Parathyroid adenoma (tissue), 2 donors: ENCODE data around the gene FBLIM1.

ENCODE experiments used
- H2AFZ ChIP-seq: fragments of 300-600 bp; sonication (generic); one replicate; pipeline ENCODE4 v1.7.0; 2017; ENCODE audit warnings: antibody characterized with exemption, mild to moderate bottlenecking
- H3K27ac ChIP-seq: fragments of 300-600 bp; sonication (generic); one replicate; pipeline ENCODE4 v1.7.0; 2017
- H3K27me3 ChIP-seq: fragments of 300-600 bp; sonication (generic); one replicate; pipeline ENCODE4 v1.7.0; 2017; ENCODE audit warnings: low read length; ENCODE audit not compliant: control insufficient read depth, insufficient read depth
- H3K36me3 ChIP-seq: fragments of 300-600 bp; sonication (generic); one replicate; pipeline ENCODE4 v1.7.0; 2017; ENCODE audit warnings: low read length; ENCODE audit not compliant: control insufficient read depth, insufficient read depth
- H3K4me1 ChIP-seq: fragments of 300-600 bp; sonication (generic); one replicate; pipeline ENCODE4 v1.7.0; 2017; ENCODE audit warnings: control low read depth
- H3K4me2 ChIP-seq: fragments of 300-600 bp; sonication (generic); one replicate; pipeline ENCODE4 v1.7.0; 2017; ENCODE audit warnings: low read length
- H3K4me3 ChIP-seq: fragments of 300-600 bp; sonication (generic); one replicate; pipeline ENCODE4 v1.7.0; 2017; ENCODE audit warnings: low read depth, low read length
- H3K79me2 ChIP-seq: fragments of 300-600 bp; sonication (generic); one replicate; pipeline ENCODE4 v1.7.0; 2017; ENCODE audit warnings: control low read depth
- H3K9ac ChIP-seq: fragments of 300-600 bp; sonication (generic); one replicate; pipeline ENCODE4 v1.7.0; 2017; ENCODE audit warnings: mild to moderate bottlenecking
- H3K9me3 ChIP-seq: fragments of 300-600 bp; sonication (generic); one replicate; pipeline ENCODE4 v1.7.0; 2017; ENCODE audit warnings: low read length; ENCODE audit not compliant: control insufficient read depth
- CTCF ChIP-seq: fragments of 300-600 bp; sonication (generic); IDR thresholded peaks from one replicate; pipeline ENCODE4 v1.7.0; 2017; ENCODE audit warnings: antibody characterized with exemption, mild to moderate bottlenecking
- donor health status: primary hyperparathyroidism.

FBLIM1 gene

GRCh38 chr1:15756143-15757015 is 2.2 kb upstream of the FBLIM1 start:
- H3K4me3 ChIP-seq = peak overlapping the region; percentile 35
- no peak overlapping the region for H3K9ac ChIP-seq
- no peaks in the 10 kb centered on the region for H3K9me3 ChIP-seq
- peak overlapping the region; percentile 53 for H2AFZ ChIP-seq
- H3K27me3 ChIP-seq = no peaks in the 10 kb centered on the region
- H3K79me2 ChIP-seq = no peaks in the 10 kb centered on the region
- H3K36me3 ChIP-seq = no peaks in the 10 kb centered on the region
- H3K4me1 ChIP-seq = peaks cover 7% of the 10 kb centered on the region
- H3K4me2 ChIP-seq = peak overlapping the region; percentile 60
- H3K27ac ChIP-seq = no peak overlapping the region
- TF ChIP-seq CTCF = no peak

DNA sequence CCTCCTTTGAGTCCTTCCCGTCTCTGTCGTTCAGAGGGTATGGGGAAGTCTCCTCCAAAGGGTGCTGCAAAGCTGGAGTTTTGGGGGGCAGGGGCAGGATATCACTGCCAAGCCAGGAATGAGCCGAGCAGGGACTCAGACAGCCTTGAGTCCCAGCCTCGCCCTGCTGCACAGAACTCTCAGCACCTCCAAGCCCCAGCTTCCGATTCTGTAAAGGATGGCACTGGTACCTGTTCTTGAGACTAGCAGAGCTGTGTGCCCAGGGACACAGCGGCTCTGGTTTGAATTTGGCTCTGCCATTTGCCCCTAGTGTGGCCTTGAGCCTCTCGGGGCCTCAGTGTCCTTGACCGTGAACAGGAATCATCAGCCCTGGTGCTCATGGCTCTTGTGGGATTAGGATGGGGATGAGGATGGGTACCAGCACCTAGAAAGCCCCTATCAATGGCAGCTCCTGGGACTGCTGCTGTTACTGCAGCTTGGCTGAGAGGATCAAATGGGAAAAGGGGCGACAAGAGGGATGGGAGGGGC is 1.5 kb upstream of the FBLIM1 start:
- Histone ChIP-seq H3K27ac (no peak overlapping the region), H3K27me3 (no peaks in the 10 kb centered on the region), H3K4me2 (peak overlapping the region; percentile 60), H3K4me3 (peak overlapping the region; percentile 35), H3K9ac (no peak overlapping the region), H3K79me2 (no peaks in the 10 kb centered on the region), H3K4me1 (peaks cover 7% of the 10 kb centered on the region), H2AFZ (peak overlapping the region; percentile 46), H3K36me3 (no peaks in the 10 kb centered on the region), H3K9me3 (no peaks in the 10 kb centered on the region)
- no peak for TF ChIP-seq CTCF

DNA sequence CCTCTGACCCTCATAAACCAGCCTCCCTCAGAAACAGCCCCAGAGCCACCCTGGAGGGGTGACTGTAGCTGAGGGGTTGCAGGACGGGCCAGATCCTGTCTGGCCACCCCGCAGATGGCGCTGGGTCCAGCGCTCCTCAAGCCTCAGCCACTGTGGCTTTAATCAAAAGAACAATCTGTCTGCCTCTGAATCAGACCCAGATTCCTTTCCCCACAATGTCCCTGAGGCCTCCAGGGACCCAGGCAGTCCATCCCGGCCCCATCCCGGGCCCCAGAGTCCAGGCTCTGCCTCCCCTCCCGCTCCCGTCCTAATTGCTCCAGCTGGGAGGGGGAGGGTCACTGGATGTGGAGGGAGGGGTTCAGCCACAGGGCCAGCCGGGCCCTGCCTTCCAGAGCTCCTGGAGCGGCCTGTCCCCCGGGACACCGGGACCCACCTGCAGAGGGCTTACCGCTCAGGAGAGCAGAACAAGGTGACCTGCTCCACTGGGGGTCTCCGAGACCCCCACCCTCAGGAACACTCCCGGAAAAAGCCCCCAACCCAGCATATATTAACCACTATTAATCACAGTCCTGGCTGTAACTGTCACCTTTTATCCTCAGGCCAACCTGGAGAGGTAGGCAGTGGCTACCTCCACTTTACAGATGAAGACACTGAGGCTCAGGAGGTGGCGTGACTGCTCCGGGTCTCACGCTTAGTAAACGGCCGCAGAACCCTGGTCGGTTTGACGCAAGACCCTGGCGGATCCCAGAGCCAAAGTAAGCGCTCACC is 836 bp upstream of the FBLIM1 start:
- H3K9me3 ChIP-seq = no peaks in the 10 kb centered on the region
- no peaks in the 10 kb centered on the region for H3K79me2 ChIP-seq
- peaks cover 7% of the 10 kb centered on the region for H3K4me1 ChIP-seq
- peak overlapping the region; percentile 60 for H3K4me2 ChIP-seq
- H3K27ac ChIP-seq = peak overlapping the region; percentile 42
- H3K9ac ChIP-seq = no peak overlapping the region
- H3K27me3 ChIP-seq = no peaks in the 10 kb centered on the region
- H3K36me3 ChIP-seq = no peaks in the 10 kb centered on the region
- peak overlapping the region; percentile 35 for H3K4me3 ChIP-seq
- H2AFZ ChIP-seq = peak overlapping the region; percentile 46
- TF ChIP-seq CTCF = no peak

DNA sequence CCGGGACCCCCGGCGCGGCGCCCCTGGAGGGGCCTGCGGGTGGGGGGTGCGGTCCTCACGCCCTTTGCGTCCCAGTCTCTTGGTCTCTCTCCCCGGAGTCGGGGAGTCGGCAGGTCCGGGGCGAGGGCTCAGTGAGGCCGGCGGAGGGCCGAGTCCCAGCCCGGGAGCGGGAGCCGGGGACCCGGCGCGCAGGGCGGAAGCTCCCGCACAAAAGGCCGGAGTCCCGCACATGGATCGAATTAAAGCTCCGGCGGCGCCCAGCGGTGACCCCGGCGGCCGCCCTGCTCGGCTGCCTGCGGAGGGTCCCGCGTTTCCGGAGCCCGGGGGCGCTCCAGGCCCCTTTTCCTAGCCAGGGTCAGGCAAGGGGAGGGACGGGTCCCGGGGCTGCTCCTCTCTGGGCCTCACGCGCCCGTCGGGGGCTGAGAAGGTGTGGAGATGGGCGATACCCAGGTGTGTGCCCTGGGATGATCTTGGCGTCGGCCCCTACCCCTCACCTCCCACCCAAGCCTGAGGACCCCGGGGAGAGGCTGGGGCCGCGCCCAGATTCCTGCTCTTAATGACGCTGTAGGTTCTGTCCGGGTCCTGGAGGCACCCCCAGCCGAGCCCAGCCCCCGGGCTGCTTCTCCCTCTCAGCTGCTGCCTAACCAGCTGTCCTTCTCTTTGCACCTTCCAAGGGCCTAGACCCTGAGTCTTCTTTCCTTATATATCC is 512 bp downstream of the FBLIM1 start:
- Histone ChIP-seq H3K9ac (peak overlapping the region; percentile 67), H3K9me3 (no peaks in the 10 kb centered on the region), H3K4me2 (peak overlapping the region; percentile 51), H3K4me1 (peaks cover 10% of the 10 kb centered on the region), H3K4me3 (peak overlapping the region; percentile 48), H3K27me3 (no peaks in the 10 kb centered on the region), H3K79me2 (no peaks in the 10 kb centered on the region), H3K27ac (peak overlapping the region; percentile 77), H2AFZ (peak overlapping the region; percentile 69), H3K36me3 (no peaks in the 10 kb centered on the region)
- TF ChIP-seq CTCF = no peak
